Skeletal muscle tissue (tissue), 4 donors: ENCODE data around the gene REEP6. TPM values are rescaled to one million over a fixed set of nuclear protein-coding genes. Genes with fewer than 3 reads are reported as not detected.

ENCODE experiments used
- H3K27ac ChIP-seq: one replicate; pipeline ENCODE4 v1.7.0; 2013; ENCODE audit warnings: mild to moderate bottlenecking, low read depth, low read length, inconsistent platforms
- H3K27me3 ChIP-seq, 3 donors: one replicate each; pipeline ENCODE4 v1.7.0; 2013; ENCODE audit warnings: low read length in 3 of 3; ENCODE audit not compliant: control insufficient read depth in 3 of 3, insufficient read depth in 3 of 3
- H3K36me3 ChIP-seq, 3 donors: one replicate each; pipeline ENCODE4 v1.7.0; 2013; ENCODE audit warnings: low read length in 3 of 3; ENCODE audit not compliant: control insufficient read depth in 3 of 3, insufficient read depth in 3 of 3
- H3K4me1 ChIP-seq, 3 donors: one replicate each; pipeline ENCODE4 v1.7.0; 2013; ENCODE audit warnings: low read length in 3 of 3, mild to moderate bottlenecking in 3 of 3; ENCODE audit not compliant: control insufficient read depth in 3 of 3, insufficient read depth in 3 of 3
- H3K4me3 ChIP-seq, 3 donors: one replicate each; pipeline ENCODE4 v1.7.0; 2013; ENCODE audit warnings: low read length in 3 of 3
- H3K9ac ChIP-seq, 3 donors: one replicate each; pipeline ENCODE4 v1.7.0; 2013; ENCODE audit warnings: low read length in 3 of 3, mild to moderate bottlenecking in 3 of 3, moderate library complexity in 2 of 3, low read depth in 1 of 3
- H3K9me3 ChIP-seq, 3 donors: one replicate each; pipeline ENCODE4 v1.7.0; 2013; ENCODE audit warnings: low read length in 3 of 3; ENCODE audit not compliant: control insufficient read depth in 3 of 3
- total RNA-seq: library from RNA; depleted of rRNA; stranded (reverse); fragments of >200 nt; gene quantifications from one replicate; pipeline ENCODE4 v1.2.3, GENCODE V29; 2014
- donor health status: Osteomylitis.

Gene REEP6
- total RNA-seq = 2.1 TPM

- peak within 1 kb of the TSS; percentile 43 to 78 (median 74) for H3K9ac ChIP-seq
- peak within 1 kb of the TSS; percentile 76 to 85 (median 80) for H3K4me3 ChIP-seq
- peaks cover 0 to 17% (median 13%) of the 10 kb centered on the region in 3 donors for H3K4me1 ChIP-seq
- H3K9me3 ChIP-seq = no peaks in the 10 kb centered on the region
- H3K27me3 ChIP-seq = peaks cover 7 to 19% (median 9%) of the 10 kb centered on the region in 3 donors
- no peaks in the 10 kb centered on the region for H3K36me3 ChIP-seq
- H3K27ac ChIP-seq = peak within 1 kb of the TSS; percentile 54
These were observed at the start of gene REEP6 for GRCh38 chr19:1491114-1491848. REEP6 (plus strand) TSS chr19:1491181; CDS start chr19:1491270, 89 bp downstream.

GRCh38 chr19:1441677-1442438 is 49.1 kb upstream of the REEP6 start:
- peaks cover 10 to 40% (median 30%) of the 10 kb centered on the region in 3 donors for H3K4me1 ChIP-seq
- peaks cover 22 to 31% (median 24%) of the 10 kb centered on the region in 3 donors for H3K36me3 ChIP-seq
- H3K9ac ChIP-seq = no peak overlapping the region
- H3K4me3 ChIP-seq = no peak overlapping the region
- no peaks in the 10 kb centered on the region for H3K9me3 ChIP-seq
- H3K27ac ChIP-seq = no peak overlapping the region
- peaks cover 8 to 18% (median 14%) of the 10 kb centered on the region in 3 donors for H3K27me3 ChIP-seq

- peaks cover 0 to 17% (median 13%) of the 10 kb centered on the region in 3 donors for H3K4me1 ChIP-seq
- peak overlapping the region in 1 of 3 donors; percentile 33 for H3K9ac ChIP-seq
- H3K27ac ChIP-seq = no peak overlapping the region
- H3K36me3 ChIP-seq = peaks cover 14 to 23% (median 15%) of the 10 kb centered on the region in 3 donors
- H3K27me3 ChIP-seq = peaks cover 37 to 48% (median 45%) of the 10 kb centered on the region in 3 donors
- H3K4me3 ChIP-seq = peak overlapping the region in 2 of 3 donors; percentile 29 to 46
- H3K9me3 ChIP-seq = no peaks in the 10 kb centered on the region
These were observed 45.6 kb upstream of the REEP6 start for GRCh38 chr19:1445185-1445931.

GRCh38 chr19:1445932-1446712 is 44.9 kb upstream of the REEP6 start:
- peaks cover 45 to 56% (median 53%) of the 10 kb centered on the region in 3 donors for H3K27me3 ChIP-seq
- no peak overlapping the region for H3K9ac ChIP-seq
- no peaks in the 10 kb centered on the region for H3K9me3 ChIP-seq
- H3K4me1 ChIP-seq = peaks cover 0 to 10% (median 7%) of the 10 kb centered on the region in 3 donors
- H3K4me3 ChIP-seq = no peak overlapping the region
- H3K36me3 ChIP-seq = peaks cover 6 to 15% (median 7%) of the 10 kb centered on the region in 3 donors
- no peak overlapping the region for H3K27ac ChIP-seq

GRCh38 chr19:1446713-1447481 is 44.1 kb upstream of the REEP6 start:
- Histone ChIP-seq H3K9me3 (no peaks in the 10 kb centered on the region), H3K27ac (no peak overlapping the region), H3K4me3 (no peak overlapping the region), H3K36me3 (peaks cover 0 to 9% (median 4%) of the 10 kb centered on the region in 3 donors), H3K27me3 (peaks cover 52 to 63% (median 61%) of the 10 kb centered on the region in 3 donors), H3K4me1 (peaks cover 0 to 9% (median 7%) of the 10 kb centered on the region in 3 donors), H3K9ac (no peak overlapping the region)

GRCh38 chr19:1447504-1447903 is 43.5 kb upstream of the REEP6 start:
- Histone ChIP-seq H3K4me3 (no peak overlapping the region), H3K27ac (no peak overlapping the region), H3K9ac (no peak overlapping the region), H3K36me3 (peaks cover 0 to 2% (median 0%) of the 10 kb centered on the region in 3 donors), H3K9me3 (no peaks in the 10 kb centered on the region), H3K27me3 (peaks cover 58 to 69% (median 67%) of the 10 kb centered on the region in 3 donors), H3K4me1 (peaks cover 0 to 11% (median 8%) of the 10 kb centered on the region in 3 donors)

GRCh38 chr19:1447944-1448343 is 43.0 kb upstream of the REEP6 start:
- Histone ChIP-seq H3K36me3 (no peaks in the 10 kb centered on the region), H3K27ac (no peak overlapping the region), H3K9me3 (no peaks in the 10 kb centered on the region), H3K4me1 (peaks cover 0 to 15% (median 11%) of the 10 kb centered on the region in 3 donors), H3K27me3 (peaks cover 62 to 74% (median 71%) of the 10 kb centered on the region in 3 donors), H3K9ac (no peak overlapping the region), H3K4me3 (no peak overlapping the region)

- Histone ChIP-seq H3K27me3 (peaks cover 77 to 86% (median 83%) of the 10 kb centered on the region in 3 donors), H3K9me3 (no peaks in the 10 kb centered on the region), H3K4me1 (peaks cover 0 to 22% (median 19%) of the 10 kb centered on the region in 3 donors), H3K4me3 (no peak within 1 kb of the TSS), H3K9ac (no peak within 1 kb of the TSS), H3K27ac (no peak within 1 kb of the TSS), H3K36me3 (no peaks in the 10 kb centered on the region)
These were observed 41.2 kb upstream of the REEP6 start, which contains the start of gene APC2 for GRCh38 chr19:1449467-1450442. APC2 (plus strand) TSS chr19:1450121; CDS start chr19:1453002, 2,881 bp downstream.
